Activated T-helper 17 cell treated with anti-CD3 and anti-CD28 coated beads, Interleukin-2, amount 50 U/mL, for 72 hours (primary cell): Measurements from ENCODE around the gene IRS4. TPM values are rescaled to one million over a fixed set of nuclear protein-coding genes. Genes with fewer than 3 reads are reported as not detected.

Source experiments
- ATAC-seq: fragments of 150-1000 bp; cut with Tn5 transposase; replicated peaks from 2 replicates; pipeline ENCODE4 v1.10.0; 2021; ENCODE audit warnings: mild to moderate bottlenecking, moderate library complexity
- H3K27ac Mint-ChIP-seq: one replicate; pipeline ENCODE4 v1.8.0; 2022; ENCODE audit warnings: mixed read lengths
- H3K27me3 Mint-ChIP-seq: one replicate; pipeline ENCODE4 v1.8.0; 2022; ENCODE audit warnings: mixed read lengths
- H3K36me3 Mint-ChIP-seq: one replicate; pipeline ENCODE4 v1.8.0; 2022; ENCODE audit warnings: low read depth, mild to moderate bottlenecking, mixed read lengths
- H3K4me1 Mint-ChIP-seq: one replicate; pipeline ENCODE4 v1.8.0; 2022; ENCODE audit warnings: mixed read lengths
- H3K4me3 Mint-ChIP-seq: one replicate; pipeline ENCODE4 v1.8.0; 2022; ENCODE audit warnings: mild to moderate bottlenecking, mixed read lengths
- H3K9me3 Mint-ChIP-seq: one replicate; pipeline ENCODE4 v1.8.0; 2022; ENCODE audit warnings: mixed read lengths
- total RNA-seq, 2 donors: library from RNA; stranded (reverse); gene quantifications; one replicate each; pipeline ENCODE4 v1.2.3, GENCODE V29; 2022

IRS4 gene
- total RNA-seq, 2 donors from 2014 or later = not detected

DNA sequence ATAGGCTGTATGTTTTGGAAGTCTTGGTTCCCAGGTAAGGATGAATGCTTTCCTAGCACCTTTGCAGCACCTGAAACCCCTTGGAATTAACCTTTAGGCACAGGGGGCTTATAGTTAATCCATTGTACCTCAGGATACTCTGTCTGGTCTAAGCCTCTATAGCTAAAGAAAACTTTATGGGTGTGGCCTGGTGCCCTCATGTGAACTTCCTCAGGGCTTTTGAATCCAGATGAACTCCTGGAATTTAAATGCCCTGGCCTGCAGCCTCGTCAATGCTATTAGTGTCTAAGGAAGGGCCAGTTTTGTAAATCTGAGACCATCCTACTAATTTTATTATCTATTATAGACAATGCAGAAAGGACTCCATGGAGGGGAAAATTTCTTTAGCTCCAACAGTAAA lies 33.8 kb downstream of the IRS4 start:
- no peaks in the 10 kb centered on the region for H3K36me3 Mint-ChIP-seq

DNA sequence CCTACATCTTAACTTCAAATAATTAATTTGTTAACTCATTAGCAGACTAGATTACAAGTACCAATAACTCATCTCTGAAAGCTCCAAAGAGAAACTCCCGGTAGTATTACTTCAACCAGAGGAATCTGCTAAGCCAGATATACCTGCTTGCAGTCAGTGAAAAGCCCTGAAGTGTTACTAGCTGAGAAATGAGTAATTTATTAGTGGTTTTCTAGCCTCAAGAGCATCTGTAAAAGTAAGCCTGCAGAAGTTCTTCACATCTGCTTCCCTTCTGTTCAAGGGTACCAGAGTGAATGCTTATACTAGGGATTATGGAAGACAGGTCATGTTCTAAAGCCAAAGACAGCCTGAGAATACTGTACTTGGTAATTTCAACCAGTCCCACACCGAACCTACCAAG lies 34.7 kb downstream of the IRS4 start:
- no peak overlapping the region for H3K4me3 Mint-ChIP-seq
- H3K27me3 Mint-ChIP-seq = no peaks in the 10 kb centered on the region
- ATAC-seq = no peak
- H3K27ac Mint-ChIP-seq = no peak overlapping the region
- no peaks in the 10 kb centered on the region for H3K36me3 Mint-ChIP-seq
- no peaks in the 10 kb centered on the region for H3K9me3 Mint-ChIP-seq
- H3K4me1 Mint-ChIP-seq = no peaks in the 10 kb centered on the region

More for the DNA sequence above, 33.8 kb downstream of the IRS4 start:
- Mint-ChIP-seq H3K9me3 (no peaks in the 10 kb centered on the region), H3K4me1 (no peaks in the 10 kb centered on the region), H3K4me3 (no peak overlapping the region), H3K27ac (no peak overlapping the region), H3K27me3 (no peaks in the 10 kb centered on the region)
- ATAC-seq = no peak

DNA sequence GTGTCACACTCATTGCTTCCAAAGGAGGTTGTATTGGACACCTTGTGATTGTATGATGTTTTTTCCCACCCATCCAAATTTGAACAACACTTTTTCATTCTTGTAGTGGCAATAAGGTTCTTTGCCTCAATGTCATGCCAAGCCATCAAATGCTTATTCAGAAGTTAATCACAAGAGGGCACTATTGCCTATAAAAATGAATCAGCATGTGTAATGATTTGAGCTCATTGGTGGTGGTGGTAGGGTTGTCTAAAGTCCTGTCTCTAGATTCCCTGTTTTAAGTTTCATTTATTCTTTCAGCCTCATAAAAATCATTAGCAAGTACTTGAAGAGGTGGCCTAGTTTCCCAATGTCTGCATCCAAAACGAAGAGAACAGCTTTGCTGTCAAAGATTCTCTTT lies 37.0 kb downstream of the IRS4 start:
- no peaks in the 10 kb centered on the region for H3K36me3 Mint-ChIP-seq
- H3K27ac Mint-ChIP-seq = no peak overlapping the region
- H3K9me3 Mint-ChIP-seq = no peaks in the 10 kb centered on the region
- H3K4me1 Mint-ChIP-seq = no peaks in the 10 kb centered on the region
- H3K4me3 Mint-ChIP-seq = no peak overlapping the region
- ATAC-seq = no peak
- no peaks in the 10 kb centered on the region for H3K27me3 Mint-ChIP-seq

DNA sequence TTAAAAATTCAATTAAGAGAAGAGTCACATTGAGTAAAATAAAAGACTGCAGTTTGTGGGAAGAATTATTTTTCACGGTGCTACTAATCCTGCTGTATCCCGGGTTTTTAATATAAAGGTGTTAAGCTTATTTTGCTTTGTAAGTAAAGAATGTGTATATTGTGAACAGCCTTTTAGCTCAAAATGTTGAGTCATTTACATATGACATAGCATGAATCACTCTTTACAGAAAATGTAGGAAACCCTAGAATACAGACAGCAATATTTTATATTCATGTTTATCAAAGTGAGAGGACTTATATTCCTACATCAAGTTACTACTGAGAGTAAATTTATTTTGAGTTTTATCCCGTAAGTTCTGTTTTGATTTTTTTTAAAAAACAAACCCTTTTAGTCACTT lies 39.7 kb downstream of the IRS4 start:
- Mint-ChIP-seq H3K4me3 (no peak overlapping the region), H3K27me3 (no peaks in the 10 kb centered on the region), H3K4me1 (no peaks in the 10 kb centered on the region), H3K36me3 (no peaks in the 10 kb centered on the region), H3K9me3 (no peaks in the 10 kb centered on the region), H3K27ac (no peak overlapping the region)
- ATAC-seq = no peak
